Astrocyte (in vitro differentiated cells and primary cell): ENCODE results near the gene PWP2.
"Not testable (repeated sequence)": the region's sequence is repeated elsewhere in the genome, so short reads cannot be mapped to it uniquely, and the experiment has no call there.

Experiments
- EZH2 ChIP-seq: IDR thresholded peaks from 2 replicates; pipeline ENCODE4 v1.6.1; 2012; ENCODE audit warnings: mild to moderate bottlenecking, low read length, inconsistent platforms; ENCODE audit not compliant: insufficient read depth
- TF ChIP-seq, protein P1 (sequence below): IDR thresholded peaks from 2 replicates; pipeline ENCODE4 v1.5.1; 2011; ENCODE audit warnings: low read depth, mild to moderate bottlenecking, inconsistent platforms, low read length, moderate library complexity; ENCODE audit not compliant: insufficient read depth

DNA sequence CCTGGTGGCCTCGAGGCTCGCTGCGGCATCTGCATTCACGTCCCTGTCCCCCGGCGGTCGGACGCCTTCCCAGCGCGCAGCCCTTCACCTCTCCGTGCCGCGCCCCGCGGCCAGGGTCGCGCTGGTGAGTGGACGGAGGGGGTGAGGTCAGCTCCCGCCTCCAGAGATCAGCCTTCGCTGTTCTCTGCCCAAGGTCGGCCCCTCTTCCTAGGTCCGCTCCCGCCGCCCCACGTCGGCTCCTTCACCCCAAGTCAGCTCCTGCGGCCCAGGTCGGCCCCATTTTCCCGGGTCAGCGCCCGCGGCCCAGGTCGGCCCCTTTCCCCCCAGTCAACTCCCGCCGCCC is 26.5 kb downstream of the PWP2 start:
- TF ChIP-seq, protein P1, sequence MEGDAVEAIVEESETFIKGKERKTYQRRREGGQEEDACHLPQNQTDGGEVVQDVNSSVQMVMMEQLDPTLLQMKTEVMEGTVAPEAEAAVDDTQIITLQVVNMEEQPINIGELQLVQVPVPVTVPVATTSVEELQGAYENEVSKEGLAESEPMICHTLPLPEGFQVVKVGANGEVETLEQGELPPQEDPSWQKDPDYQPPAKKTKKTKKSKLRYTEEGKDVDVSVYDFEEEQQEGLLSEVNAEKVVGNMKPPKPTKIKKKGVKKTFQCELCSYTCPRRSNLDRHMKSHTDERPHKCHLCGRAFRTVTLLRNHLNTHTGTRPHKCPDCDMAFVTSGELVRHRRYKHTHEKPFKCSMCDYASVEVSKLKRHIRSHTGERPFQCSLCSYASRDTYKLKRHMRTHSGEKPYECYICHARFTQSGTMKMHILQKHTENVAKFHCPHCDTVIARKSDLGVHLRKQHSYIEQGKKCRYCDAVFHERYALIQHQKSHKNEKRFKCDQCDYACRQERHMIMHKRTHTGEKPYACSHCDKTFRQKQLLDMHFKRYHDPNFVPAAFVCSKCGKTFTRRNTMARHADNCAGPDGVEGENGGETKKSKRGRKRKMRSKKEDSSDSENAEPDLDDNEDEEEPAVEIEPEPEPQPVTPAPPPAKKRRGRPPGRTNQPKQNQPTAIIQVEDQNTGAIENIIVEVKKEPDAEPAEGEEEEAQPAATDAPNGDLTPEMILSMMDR = not testable (repeated sequence)
- not testable (repeated sequence) for TF ChIP-seq EZH2
